Cerebellar nuclear complex (tissue), 1 donor: ENCODE results near the gene B3GALT5.
"Not testable (repeated sequence)": the region's sequence is repeated elsewhere in the genome, so short reads cannot be mapped to it uniquely, and the experiment has no call there.

Experiments used
- DNase-seq, 2 experiments: peaks; one replicate each; lab custom pipeline; 2025; lab: John Stamatoyannopoulos, UW

Gene B3GALT5, protein sequence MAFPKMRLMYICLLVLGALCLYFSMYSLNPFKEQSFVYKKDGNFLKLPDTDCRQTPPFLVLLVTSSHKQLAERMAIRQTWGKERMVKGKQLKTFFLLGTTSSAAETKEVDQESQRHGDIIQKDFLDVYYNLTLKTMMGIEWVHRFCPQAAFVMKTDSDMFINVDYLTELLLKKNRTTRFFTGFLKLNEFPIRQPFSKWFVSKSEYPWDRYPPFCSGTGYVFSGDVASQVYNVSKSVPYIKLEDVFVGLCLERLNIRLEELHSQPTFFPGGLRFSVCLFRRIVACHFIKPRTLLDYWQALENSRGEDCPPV

DNA sequence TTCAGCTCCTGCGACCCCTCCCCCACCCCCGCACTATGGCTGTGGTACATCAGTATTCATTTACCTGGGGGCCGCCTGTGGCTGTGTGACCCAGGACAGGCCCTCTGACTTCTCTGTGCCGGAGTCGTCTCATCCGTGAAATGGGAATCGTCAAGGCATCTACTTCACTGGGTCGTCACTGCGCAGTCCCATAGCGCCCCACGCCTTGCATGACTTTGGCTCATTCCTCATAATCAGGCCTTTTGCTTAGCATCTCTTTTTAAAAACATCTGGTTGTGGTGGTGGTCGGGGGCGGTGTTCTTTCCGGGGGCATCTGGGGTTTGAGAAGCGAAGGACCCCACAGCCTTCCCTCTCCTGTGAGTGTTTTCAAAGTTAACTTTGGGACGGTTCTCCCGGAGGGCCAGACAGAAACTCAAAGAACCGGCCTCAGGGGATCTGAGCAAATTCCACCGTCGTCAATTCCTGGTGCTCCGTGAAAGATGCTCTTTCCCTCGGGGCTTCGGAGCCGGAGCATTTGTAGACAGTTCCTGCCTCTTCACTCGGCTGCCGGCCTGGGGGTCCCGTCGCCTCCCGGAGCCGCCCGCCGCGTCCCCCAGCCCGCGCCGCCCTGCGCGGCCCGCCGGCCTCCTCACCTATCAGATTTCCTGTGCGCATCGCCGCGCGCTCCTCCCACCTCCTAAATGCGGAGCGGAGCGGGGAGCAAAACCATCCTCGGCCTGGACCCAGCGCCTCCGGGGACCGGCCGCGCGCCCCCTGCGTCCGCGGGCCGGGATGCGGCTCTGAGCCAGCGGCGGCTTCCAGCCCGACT is at the start of gene B3GALT5:
TSS of gene B3GALT5 (plus strand) at position 708 of the 808 bp plus-strand sequence. CDS start 47,620 bp downstream, outside the sequence.
- DNase-seq = no peak

- DNase-seq = no peak
Measured at GRCh38 chr21:39564200-39564599, 48.5 kb upstream of the B3GALT5 start.

- no peak for DNase-seq
Measured at GRCh38 chr21:39567180-39567972, 45.4 kb upstream of the B3GALT5 start.

GRCh38 chr21:39568361-39568760 is 44.4 kb upstream of the B3GALT5 start:
- no peak for DNase-seq

DNA sequence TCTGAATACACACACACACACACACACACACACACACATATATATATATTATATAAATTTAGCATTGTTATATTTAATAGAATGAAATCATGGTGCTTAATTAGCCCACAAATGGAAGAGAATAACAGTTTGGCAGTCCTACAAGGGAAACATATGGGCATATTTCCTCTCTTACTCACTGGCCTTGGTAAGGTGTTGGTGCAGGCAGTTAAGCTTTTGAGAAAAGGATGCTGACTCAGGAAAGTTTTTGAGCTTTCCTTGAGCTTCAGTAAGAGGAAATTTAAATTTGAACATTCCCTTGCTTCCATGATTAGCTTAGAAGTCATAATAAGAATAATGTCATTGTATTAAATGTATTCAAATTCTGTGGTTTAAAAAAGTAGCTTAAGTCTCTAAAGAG is 37.0 kb upstream of the B3GALT5 start:
- DNase-seq = no peak

GRCh38 chr21:39576518-39577128 is 36.1 kb upstream of the B3GALT5 start:
- DNase-seq = no peak

GRCh38 chr21:39579734-39580332 is 32.9 kb upstream of the B3GALT5 start:
- DNase-seq = no peak

GRCh38 chr21:39580744-39581143 is 32.0 kb upstream of the B3GALT5 start:
- no peak for DNase-seq

DNA sequence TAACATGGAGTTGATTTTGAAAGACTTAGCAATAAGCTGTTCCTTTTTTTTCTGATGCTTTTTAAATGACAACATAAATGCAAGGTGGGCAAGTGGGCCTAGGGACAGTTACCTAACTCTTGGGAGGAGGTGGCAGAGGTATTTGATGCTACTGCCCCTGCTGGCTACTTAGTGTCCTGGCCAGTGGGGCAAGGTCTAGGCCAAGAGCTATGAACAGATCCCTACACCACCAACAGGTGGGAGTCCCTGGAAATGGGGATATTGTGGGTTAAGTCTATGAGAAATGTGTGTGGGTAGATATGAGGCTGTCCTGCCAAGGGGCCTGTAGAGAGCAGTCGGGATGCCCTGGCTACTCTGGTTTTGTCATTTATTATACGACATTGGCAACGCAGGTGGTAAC is 31.3 kb upstream of the B3GALT5 start:
- DNase-seq = no peak

- no peak for DNase-seq
Measured at GRCh38 chr21:39582749-39583148, 30.0 kb upstream of the B3GALT5 start.

GRCh38 chr21:39583586-39583985 is 29.2 kb upstream of the B3GALT5 start:
- not testable (repeated sequence) for DNase-seq

DNA sequence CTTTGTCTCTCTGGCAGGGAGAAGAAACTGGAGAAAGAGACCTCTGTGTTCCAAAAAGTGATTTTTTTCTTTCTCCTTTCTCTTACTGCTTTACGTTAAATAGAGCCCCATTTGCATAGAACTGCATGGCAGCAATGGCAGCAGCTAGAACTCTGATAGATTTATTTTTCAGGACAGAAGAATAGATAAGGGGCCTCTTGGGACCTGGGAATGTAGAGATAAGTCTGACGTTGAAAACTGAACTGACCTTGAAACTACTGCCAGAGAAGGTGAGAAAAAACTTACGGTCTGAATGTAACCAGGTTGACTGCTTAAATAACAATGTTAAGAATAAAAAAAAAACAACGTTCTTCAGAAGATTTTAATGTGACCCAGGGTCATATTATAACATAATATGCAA is 25.4 kb upstream of the B3GALT5 start:
- DNase-seq = no peak

GRCh38 chr21:39588884-39589283 is 23.9 kb upstream of the B3GALT5 start:
- no peak for DNase-seq

DNA sequence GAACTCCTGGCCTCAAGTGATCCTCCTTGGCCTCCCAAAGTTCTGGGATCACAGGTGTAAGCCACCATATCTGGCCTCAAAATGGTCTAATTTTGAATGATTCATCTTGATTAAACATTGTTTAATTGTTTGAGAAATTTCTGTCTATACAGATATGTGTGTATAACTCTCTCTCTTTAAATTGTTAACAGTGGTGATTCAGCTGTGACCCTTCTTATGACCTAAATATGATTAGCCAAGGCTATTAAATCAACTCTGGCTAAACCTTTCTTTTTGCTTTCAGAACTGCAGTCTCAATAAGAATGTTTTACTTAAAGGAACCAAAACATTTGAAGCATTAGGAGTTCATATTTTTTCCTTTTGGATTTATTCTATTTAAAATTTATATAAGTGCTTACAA is 19.2 kb upstream of the B3GALT5 start:
- DNase-seq = no peak

GRCh38 chr21:39595465-39595864 is 17.3 kb upstream of the B3GALT5 start:
- DNase-seq = no peak

DNA sequence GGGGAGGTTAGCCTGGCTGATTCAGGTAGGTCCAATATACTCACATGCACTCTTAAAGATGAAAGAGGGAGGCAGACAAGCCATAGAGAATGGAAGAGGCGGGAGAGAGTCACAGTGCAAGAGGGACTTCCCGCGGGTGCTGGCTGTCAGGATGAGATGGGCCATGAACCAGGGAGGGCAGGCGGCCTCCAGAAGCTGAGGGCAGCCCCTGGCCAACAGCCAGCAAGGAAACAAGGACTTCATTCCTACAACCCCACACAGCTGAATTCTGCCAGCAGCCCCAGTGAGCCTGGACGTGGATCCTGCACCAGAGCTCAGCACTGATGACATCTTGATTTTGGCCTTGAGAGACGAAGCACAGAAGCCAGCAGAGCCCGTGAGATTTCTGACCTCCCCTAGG is 15.1 kb upstream of the B3GALT5 start:
- no peak for DNase-seq

- DNase-seq = no peak
Measured at GRCh38 chr21:39599191-39599970, 13.4 kb upstream of the B3GALT5 start.

DNA sequence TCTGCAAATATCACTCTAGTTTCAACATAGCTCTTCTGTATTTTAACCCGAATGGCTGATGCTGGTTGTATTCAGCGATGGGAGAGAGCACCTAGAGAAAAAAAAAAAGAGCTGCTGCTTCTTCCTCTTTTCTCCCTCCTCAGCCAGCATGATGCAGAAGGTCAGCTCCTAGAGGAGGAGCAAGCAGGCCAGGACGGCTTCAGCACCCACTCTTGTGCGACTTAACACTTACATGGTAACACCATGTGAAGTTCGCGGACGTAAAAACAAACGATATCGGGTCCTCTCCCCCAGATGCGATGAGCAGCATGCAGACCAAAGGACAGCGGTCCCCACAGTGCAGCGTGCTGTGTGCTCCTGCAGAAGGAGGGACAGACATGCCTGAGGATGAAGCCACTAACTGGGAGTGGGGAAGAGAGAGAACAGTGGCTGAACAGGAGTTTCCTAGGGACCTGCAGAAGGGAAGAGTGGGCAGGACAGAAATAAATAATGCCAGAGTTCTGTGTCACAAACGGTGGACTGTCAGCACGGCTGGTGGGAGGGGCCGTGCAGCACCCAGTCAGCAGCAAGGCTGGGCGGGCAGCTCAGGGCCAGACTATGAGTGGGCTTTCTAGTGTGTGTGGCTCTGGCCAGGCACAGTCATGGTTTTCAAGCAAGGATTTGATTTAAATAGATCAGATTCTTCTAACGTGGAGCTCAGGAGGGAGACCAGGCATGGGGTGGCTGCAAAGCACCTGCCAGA is 11.4 kb upstream of the B3GALT5 start:
- no peak for DNase-seq

- no peak for DNase-seq
Measured at GRCh38 chr21:39602076-39602689, 10.6 kb upstream of the B3GALT5 start.

DNA sequence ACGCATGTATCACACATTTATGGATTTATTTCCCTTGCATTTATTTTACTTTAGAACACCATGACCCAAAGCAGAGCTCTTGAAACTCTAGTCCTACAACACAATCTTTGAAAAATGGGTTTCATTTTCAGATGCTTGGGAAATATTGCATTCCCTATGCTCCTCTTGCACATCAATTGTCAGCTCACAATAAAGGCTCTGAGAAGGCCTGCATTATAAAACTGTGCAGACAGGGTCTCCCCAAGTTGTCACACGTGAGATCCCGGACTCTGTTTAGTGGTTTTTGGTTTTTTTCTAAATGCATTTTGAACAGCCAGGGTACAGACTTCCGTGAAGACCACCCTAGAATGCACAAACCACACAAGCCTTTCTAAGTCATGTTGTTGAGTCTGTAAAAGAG is 9.9 kb upstream of the B3GALT5 start:
- no peak for DNase-seq
